Testis (tissue), 3 donors: ENCODE measurements around the gene CFDP1. TPM values are rescaled to one million over a fixed set of nuclear protein-coding genes. Genes with fewer than 3 reads are reported as not detected.

Experiments used
- DNase-seq: peaks from one replicate; pipeline ENCODE4 v3.0.0-alpha.2; 2019
- H3K27ac ChIP-seq, 2 donors: fragments of 200-600 bp; sonication (generic); one replicate each; pipeline ENCODE4 v1.5.1; 2019
- H3K27me3 ChIP-seq: fragments of 200-600 bp; sonication (generic); one replicate; pipeline ENCODE4 v1.5.1; 2019
- H3K36me3 ChIP-seq: fragments of 200-600 bp; sonication (generic); one replicate; pipeline ENCODE4 v1.5.1; 2017; ENCODE audit warnings: low read depth; ENCODE audit errors: missing control alignments
- H3K4me1 ChIP-seq: fragments of 200-600 bp; sonication (generic); one replicate; pipeline ENCODE4 v1.5.1; 2019
- H3K4me3 ChIP-seq, 2 donors: fragments of 200-600 bp; sonication (generic); one replicate each; pipeline ENCODE4 v1.5.1; 2017 to 2019
- H3K9me3 ChIP-seq: fragments of 200-600 bp; sonication (generic); one replicate; pipeline ENCODE4 v1.5.1; 2017
- CTCF ChIP-seq, 3 experiments: fragments of 450-650 bp in 2 of 3; fragments of 200-600 bp in 1 of 3; sonication (generic) in 1 of 3; IDR thresholded peaks; one replicate each; pipeline ENCODE4 v1.5.1; 2016 to 2019; ENCODE audit warnings: antibody characterized with exemption in 3 of 3, mild to moderate bottlenecking in 2 of 3, moderate library complexity in 1 of 3
- POLR2A ChIP-seq: fragments of 450-650 bp; IDR thresholded peaks from one replicate; pipeline ENCODE4 v1.6.1; 2017; ENCODE audit warnings: antibody characterized with exemption, mild to moderate bottlenecking, moderate library complexity
- WGBS, 2 donors: methylation state at CpG; one replicate each; pipeline ENCODE4 v1.1.5; 2018; 5-methylcytosine and 5-hydroxymethylcytosine counted together
- intact Hi-C: fragments of 100-400 bp; cut with DNase I; formaldehyde crosslinking; loops from one replicate; pipeline ENCODE4 v1.15.1; 2023; ENCODE audit warnings: low total_unique reads
- polyA plus RNA-seq: library from polyadenylated mRNA; stranded (reverse); fragments of 350-450 nt; fragmentation: Illumina TruSeq; extraction: RNeasy Lipid Tissue Mini Kit (QIAGEN cat#74804); gene quantifications from one replicate; pipeline ENCODE4 v1.2.3, GENCODE V29; 2014; ENCODE audit warnings: low read depth, low replicate concordance; ENCODE audit not compliant: insufficient read depth
- total RNA-seq, 2 donors: library from RNA; depleted of rRNA; stranded (reverse); fragments of >200 nt; gene quantifications; one replicate each; pipeline ENCODE4 v1.2.3, GENCODE V29; 2016

The CFDP1 gene
- total and polyA plus RNA-seq, 3 donors from 2014 or later: 111 to 133 (median 127) TPM

- Histone ChIP-seq H3K4me1 (no peaks in the 10 kb centered on the region), H3K27ac (peak overlapping the region in 1 of 2 donors; percentile 4), H3K4me3 (no peak overlapping the region), H3K36me3 (no peaks in the 10 kb centered on the region), H3K9me3 (no peaks in the 10 kb centered on the region), H3K27me3 (no peaks in the 10 kb centered on the region)
- 56 to 67% methylated on average over 1 of the region's 1 CpG for WGBS, 2 donors
- intact Hi-C loops: no loop called here
- peak; percentile 90 for DNase-seq
- TF ChIP-seq CTCF (IDR thresholded peaks at IDR 0.05) (no peak), POLR2A (no peak)
Measured at GRCh38 chr16:75296606-75297005, 136.7 kb downstream of the CFDP1 start.

GRCh38 chr16:75294773-75295459 is 138.4 kb downstream of the CFDP1 start:
- no peak for TF ChIP-seq POLR2A
- no peak for TF ChIP-seq CTCF (IDR thresholded peaks at IDR 0.05)
- no peaks in the 10 kb centered on the region for H3K36me3 ChIP-seq
- no peak for DNase-seq
- intact Hi-C loops: no loop called here
- peaks cover under 1% of the 10 kb centered on the region for H3K4me1 ChIP-seq
- no peaks in the 10 kb centered on the region for H3K9me3 ChIP-seq
- H3K27ac ChIP-seq: no peak overlapping the region
- 92 to 93% methylated on average over 6 of the region's 6 CpGs for WGBS, 2 donors
- no peaks in the 10 kb centered on the region for H3K27me3 ChIP-seq
- H3K4me3 ChIP-seq: no peak overlapping the region

- H3K9me3 ChIP-seq: no peaks in the 10 kb centered on the region
- intact Hi-C loops: no loop called here
- 58 to 71% methylated on average over 6 of the region's 6 CpGs for WGBS, 2 donors
- H3K36me3 ChIP-seq: no peaks in the 10 kb centered on the region
- H3K27me3 ChIP-seq: no peaks in the 10 kb centered on the region
- DNase-seq: no peak
- TF ChIP-seq CTCF (IDR thresholded peaks at IDR 0.05) (no peak), POLR2A (no peak)
- H3K4me3 ChIP-seq: no peak overlapping the region
- peaks cover 12% of the 10 kb centered on the region for H3K4me1 ChIP-seq
- peak overlapping the region in 1 of 2 donors; percentile 56 for H3K27ac ChIP-seq
Measured at GRCh38 chr16:75293772-75294171, 139.5 kb downstream of the CFDP1 start.

GRCh38 chr16:75293173-75293572 is 140.1 kb downstream of the CFDP1 start:
- H3K4me3 ChIP-seq: no peak overlapping the region
- intact Hi-C loops: no loop called here
- H3K9me3 ChIP-seq: no peaks in the 10 kb centered on the region
- WGBS, 2 donors: 66 to 89% methylated on average over 4 of the region's 4 CpGs
- TF ChIP-seq CTCF (IDR thresholded peaks at IDR 0.05) (no peak), POLR2A (no peak)
- no peaks in the 10 kb centered on the region for H3K27me3 ChIP-seq
- DNase-seq: no peak
- peak overlapping the region in 1 of 2 donors; percentile 56 for H3K27ac ChIP-seq
- H3K36me3 ChIP-seq: no peaks in the 10 kb centered on the region
- peaks cover 17% of the 10 kb centered on the region for H3K4me1 ChIP-seq

GRCh38 chr16:75292691-75293090 is 140.6 kb downstream of the CFDP1 start:
- 78 to 87% methylated on average over 1 to 3 of the region's 3 CpGs for WGBS, 2 donors
- Histone ChIP-seq H3K27ac (no peak overlapping the region), H3K9me3 (no peaks in the 10 kb centered on the region), H3K27me3 (no peaks in the 10 kb centered on the region), H3K4me3 (no peak overlapping the region), H3K4me1 (peaks cover 22% of the 10 kb centered on the region), H3K36me3 (no peaks in the 10 kb centered on the region)
- TF ChIP-seq POLR2A: no peak
- TF ChIP-seq CTCF (IDR thresholded peaks at IDR 0.05): no peak
- no peak for DNase-seq
- intact Hi-C loops: no loop called here
